BE2C (cell line): ENCODE results near the gene RPL34. TPM values are rescaled to one million over a fixed set of nuclear protein-coding genes. Genes with fewer than 3 reads are reported as not detected.

Source experiments
- DNase-seq: peaks from one replicate; pipeline ENCODE4 v3.0.0-alpha.2; 2020
- H3K27me3 ChIP-seq: fragments of 250-450 bp; sonication (Bioruptor Pico); 2 replicates; pipeline ENCODE4 v1.5.1; 2020; ENCODE audit warnings: mild to moderate bottlenecking
- H3K36me3 ChIP-seq: fragments of 250-450 bp; sonication (Bioruptor Pico); 2 replicates; pipeline ENCODE4 v1.5.1; 2020; ENCODE audit warnings: mild to moderate bottlenecking
- H3K4me1 ChIP-seq: fragments of 250-450 bp; sonication (Bioruptor Pico); 2 replicates; pipeline ENCODE4 v1.5.1; 2020
- H3K4me3 ChIP-seq: 2 replicates; pipeline ENCODE4 v1.5.1; 2011; ENCODE audit warnings: low read depth, low read length
- H3K9me3 ChIP-seq: fragments of 250-450 bp; sonication (Bioruptor Pico); 2 replicates; pipeline ENCODE4 v1.5.1; 2020
- polyA plus RNA-seq: library from polyadenylated mRNA; unstranded; fragments of >200 nt; gene quantifications from one replicate; pipeline ENCODE4 v1.2.1, GENCODE V29; 2012; ENCODE audit warnings: low read depth, missing spikeins; ENCODE audit not compliant: insufficient read length, insufficient read depth
- TF ChIP-seq, protein P1 (sequence below): IDR thresholded peaks from 2 replicates; pipeline ENCODE4 v1.5.1; 2012; ENCODE audit warnings: mild to moderate bottlenecking, low read depth, low read length

Gene RPL34
- 580 TPM for polyA plus RNA-seq

DNA sequence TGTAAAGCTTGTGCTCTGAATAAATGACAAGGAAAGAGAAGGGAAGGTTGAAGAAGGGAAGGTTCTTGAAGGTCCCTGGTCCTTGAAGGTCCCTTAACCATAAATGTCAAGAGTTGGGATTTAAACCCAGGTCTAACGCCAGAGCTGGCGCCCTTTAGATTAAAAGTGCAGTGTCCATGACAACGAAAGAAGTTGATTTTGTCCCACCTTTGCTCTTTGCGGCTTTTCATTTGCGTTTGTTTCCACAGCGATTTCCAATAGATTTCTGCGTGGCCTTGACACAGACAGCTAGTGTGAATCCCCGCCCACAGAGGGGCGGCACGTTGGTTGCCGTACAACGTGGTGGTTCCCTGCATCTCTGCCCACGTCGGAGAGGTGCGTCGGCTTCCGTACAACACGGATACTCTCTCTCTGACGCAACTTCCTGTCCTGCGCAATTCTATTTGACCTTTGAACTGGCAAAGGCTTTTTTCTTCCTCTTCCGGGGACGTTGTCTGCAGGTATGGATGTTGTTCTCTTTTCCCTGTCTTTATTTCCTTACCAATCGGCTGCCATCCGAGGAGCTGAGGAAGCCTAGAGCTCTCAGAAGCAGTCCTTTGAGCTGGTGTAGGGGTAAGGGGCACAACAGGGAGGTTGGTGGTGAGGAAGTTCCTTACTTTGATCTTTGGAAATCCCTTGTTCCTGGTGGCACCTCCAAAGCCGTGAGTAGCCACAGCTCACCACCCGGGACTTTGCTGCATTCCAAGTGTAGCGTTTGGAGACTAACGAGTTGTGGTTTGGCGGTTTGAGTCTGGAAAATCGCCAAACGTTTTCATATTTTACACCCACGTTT is at the start of gene RPL34:
Gene RPL34, plus strand, starts transcription at position 476 of the 832 bp plus-strand sequence. CDS start 1,384 bp downstream, outside the sequence.
- peak; percentile 94 for DNase-seq
- TF ChIP-seq, protein P1, sequence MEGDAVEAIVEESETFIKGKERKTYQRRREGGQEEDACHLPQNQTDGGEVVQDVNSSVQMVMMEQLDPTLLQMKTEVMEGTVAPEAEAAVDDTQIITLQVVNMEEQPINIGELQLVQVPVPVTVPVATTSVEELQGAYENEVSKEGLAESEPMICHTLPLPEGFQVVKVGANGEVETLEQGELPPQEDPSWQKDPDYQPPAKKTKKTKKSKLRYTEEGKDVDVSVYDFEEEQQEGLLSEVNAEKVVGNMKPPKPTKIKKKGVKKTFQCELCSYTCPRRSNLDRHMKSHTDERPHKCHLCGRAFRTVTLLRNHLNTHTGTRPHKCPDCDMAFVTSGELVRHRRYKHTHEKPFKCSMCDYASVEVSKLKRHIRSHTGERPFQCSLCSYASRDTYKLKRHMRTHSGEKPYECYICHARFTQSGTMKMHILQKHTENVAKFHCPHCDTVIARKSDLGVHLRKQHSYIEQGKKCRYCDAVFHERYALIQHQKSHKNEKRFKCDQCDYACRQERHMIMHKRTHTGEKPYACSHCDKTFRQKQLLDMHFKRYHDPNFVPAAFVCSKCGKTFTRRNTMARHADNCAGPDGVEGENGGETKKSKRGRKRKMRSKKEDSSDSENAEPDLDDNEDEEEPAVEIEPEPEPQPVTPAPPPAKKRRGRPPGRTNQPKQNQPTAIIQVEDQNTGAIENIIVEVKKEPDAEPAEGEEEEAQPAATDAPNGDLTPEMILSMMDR: no peak
- peak within 1 kb of the TSS; percentile 100 for H3K4me3 ChIP-seq
- H3K36me3 ChIP-seq: peaks cover 45% of the 10 kb centered on the region
- H3K27me3 ChIP-seq: no peaks in the 10 kb centered on the region
- no peaks in the 10 kb centered on the region for H3K9me3 ChIP-seq
- H3K4me1 ChIP-seq: no peaks in the 10 kb centered on the region

DNA sequence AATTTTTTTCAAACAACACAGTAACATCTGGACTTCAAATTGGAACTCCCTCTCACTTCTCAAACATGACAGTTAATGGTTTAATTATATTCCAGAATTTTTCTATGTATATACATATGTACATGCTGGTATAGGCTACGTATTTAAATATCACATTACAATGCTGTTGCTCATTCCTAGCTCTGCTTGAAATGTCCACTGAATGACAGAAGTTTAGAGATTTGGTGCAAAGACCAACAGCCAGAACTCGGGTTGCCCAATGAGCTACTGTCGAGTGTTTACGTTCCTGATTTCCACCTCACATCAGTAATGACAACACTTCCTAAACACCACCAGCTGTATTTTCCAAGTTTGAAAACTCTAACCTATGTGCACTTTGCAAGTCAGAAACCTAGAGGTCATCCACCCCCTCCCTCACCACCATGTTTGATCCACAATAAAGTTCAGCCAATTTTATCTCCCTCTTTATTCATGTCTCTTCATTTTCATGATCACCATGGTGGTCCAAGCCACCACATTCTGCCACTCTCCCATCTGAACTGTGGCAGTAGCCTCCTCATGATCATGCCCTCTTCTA is 49.3 kb upstream of the RPL34 start:
- no peaks in the 10 kb centered on the region for H3K4me1 ChIP-seq
- DNase-seq: no peak
- no peaks in the 10 kb centered on the region for H3K9me3 ChIP-seq
- TF ChIP-seq, protein P1: no peak
- H3K27me3 ChIP-seq: peaks cover 59% of the 10 kb centered on the region
- H3K36me3 ChIP-seq: no peaks in the 10 kb centered on the region
- no peak overlapping the region for H3K4me3 ChIP-seq

DNA sequence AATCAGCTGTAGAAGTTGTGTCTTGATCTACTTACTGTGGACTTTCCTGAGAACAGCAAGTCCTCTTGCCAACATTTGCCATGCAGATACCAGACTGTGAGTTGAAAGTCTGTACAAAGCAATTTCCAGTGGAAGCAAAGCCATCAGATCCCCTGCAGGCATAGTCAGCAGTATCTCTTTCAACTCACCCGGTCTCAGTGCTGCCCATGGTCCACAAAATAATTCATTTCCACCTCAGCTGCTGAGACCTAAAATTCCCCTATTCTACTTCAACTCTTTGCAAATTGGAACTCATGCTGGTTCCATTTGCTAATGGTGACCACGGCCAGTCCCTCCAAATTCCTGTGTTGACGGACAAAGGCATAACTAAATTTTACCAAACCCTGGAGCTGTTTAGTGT is 46.0 kb upstream of the RPL34 start:
- Histone ChIP-seq H3K36me3 (no peaks in the 10 kb centered on the region), H3K4me3 (no peak overlapping the region)

DNA sequence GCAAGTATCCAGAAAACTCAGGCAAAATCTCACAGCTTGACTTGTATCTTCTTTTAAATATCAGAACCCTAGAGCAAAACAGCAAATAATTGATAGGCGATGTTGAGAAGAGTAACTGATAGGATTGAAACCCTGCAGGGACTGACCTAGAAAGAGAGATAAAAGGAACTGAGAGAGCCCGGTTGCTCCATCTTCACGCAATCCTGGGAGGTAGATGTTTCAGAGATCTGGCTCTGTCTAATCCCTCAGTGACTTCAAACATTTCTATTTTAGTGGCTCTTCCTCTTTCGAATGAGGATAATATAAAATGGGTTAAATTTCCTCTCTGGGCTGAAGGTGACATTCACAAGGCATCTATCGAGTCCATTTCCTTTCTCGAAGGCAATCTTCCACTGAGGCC is 39.3 kb upstream of the RPL34 start:
- DNase-seq: no peak
- H3K36me3 ChIP-seq: no peaks in the 10 kb centered on the region

More for the DNA sequence above, 46.0 kb upstream of the RPL34 start:
- Histone ChIP-seq H3K4me1 (no peaks in the 10 kb centered on the region), H3K27me3 (peaks cover 50% of the 10 kb centered on the region), H3K9me3 (no peaks in the 10 kb centered on the region)
- no peak for DNase-seq
- TF ChIP-seq, protein P1: no peak

DNA sequence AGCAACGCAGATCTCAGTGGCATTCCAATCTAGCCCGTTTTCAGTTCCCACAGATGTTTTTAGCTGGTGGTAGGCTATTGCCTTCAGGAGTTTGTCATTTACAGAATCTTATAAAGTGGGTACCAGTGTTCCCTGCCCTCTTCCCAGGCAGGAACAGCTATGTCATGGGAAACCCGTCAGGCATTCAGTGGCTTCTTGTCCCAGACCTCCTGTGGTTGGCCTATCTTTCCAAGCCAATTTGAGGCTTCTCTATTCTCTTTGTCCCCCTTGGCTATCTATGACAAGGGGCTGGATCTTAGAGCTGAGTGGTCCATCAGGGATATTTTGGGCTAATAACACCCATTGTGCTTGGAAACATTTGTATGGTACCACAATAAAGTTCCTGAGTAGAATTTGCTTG is 33.6 kb upstream of the RPL34 start:
- H3K27me3 ChIP-seq: peaks cover 55% of the 10 kb centered on the region
- H3K9me3 ChIP-seq: no peaks in the 10 kb centered on the region
- TF ChIP-seq, protein P1: no peak
- no peaks in the 10 kb centered on the region for H3K4me1 ChIP-seq
- no peaks in the 10 kb centered on the region for H3K36me3 ChIP-seq
- H3K4me3 ChIP-seq: no peak overlapping the region
- no peak for DNase-seq

More for the DNA sequence above, 39.3 kb upstream of the RPL34 start:
- Histone ChIP-seq H3K4me3 (no peak overlapping the region), H3K9me3 (no peaks in the 10 kb centered on the region), H3K27me3 (peaks cover 66% of the 10 kb centered on the region), H3K4me1 (no peaks in the 10 kb centered on the region)
- TF ChIP-seq, protein P1: no peak

DNA sequence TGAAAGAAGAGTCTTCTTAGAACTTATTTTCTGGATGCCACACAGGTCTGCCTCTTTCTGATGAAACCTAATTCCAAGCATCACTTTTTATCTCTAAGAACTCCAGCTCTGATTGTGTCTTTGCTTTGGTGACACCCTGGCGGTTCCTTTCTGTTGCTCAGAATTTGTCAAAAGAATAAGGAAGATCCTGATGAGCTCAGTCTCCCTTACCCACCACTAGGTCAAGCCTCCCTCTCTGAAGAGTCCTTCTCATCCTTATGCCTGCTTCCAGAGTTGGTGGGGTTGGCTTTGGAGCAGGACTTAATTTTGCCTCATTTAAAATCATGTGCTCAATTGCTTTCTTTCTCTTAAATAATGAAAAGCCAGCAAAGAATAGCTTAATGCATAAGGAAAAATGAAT is 31.5 kb upstream of the RPL34 start:
- no peak overlapping the region for H3K4me3 ChIP-seq
- peaks cover 44% of the 10 kb centered on the region for H3K27me3 ChIP-seq
- no peaks in the 10 kb centered on the region for H3K9me3 ChIP-seq
- TF ChIP-seq, protein P1: no peak
- H3K4me1 ChIP-seq: no peaks in the 10 kb centered on the region
- H3K36me3 ChIP-seq: no peaks in the 10 kb centered on the region
- no peak for DNase-seq
